Body of pancreas (tissue), 4 donors: ENCODE results near the gene CELA2A. TPM values are rescaled to one million over a fixed set of nuclear protein-coding genes. Genes with fewer than 3 reads are reported as not detected.
"Not testable (repeated sequence)": the region's sequence is repeated elsewhere in the genome, so short reads cannot be mapped to it uniquely, and the experiment has no call there.

Experiments
- ATAC-seq: fragments of 150-250 bp; one replicate; pipeline ENCODE4 v1.9.1; 2016
- DNase-seq, 4 donors: peaks; one replicate each; pipeline ENCODE4 v3.0.0-alpha.2; 2019
- H3K27ac ChIP-seq, 4 donors: fragments of 200-600 bp; sonication (generic); 1 replicate in 3 of 4; 2 replicates in 1 of 4; pipeline versions ENCODE4 v1.5.1 to v1.6.1; 2016 to 2019; ENCODE audit warnings: mild to moderate bottlenecking in 1 of 4, mixed read lengths in 1 of 4, moderate library complexity in 1 of 4
- H3K27me3 ChIP-seq, 2 donors: fragments of 200-600 bp; sonication (generic); one replicate each; pipeline ENCODE4 v1.6.0; 2016; ENCODE audit warnings: mild to moderate bottlenecking in 1 of 2
- H3K36me3 ChIP-seq, 2 donors: fragments of 200-600 bp; sonication (generic); replicated peaks in 1 of 2; 2 replicates each; pipeline ENCODE4 v1.5.1; 2016; ENCODE audit warnings: low read depth in 2 of 2; ENCODE audit not compliant: insufficient read depth in 1 of 2
- H3K4me1 ChIP-seq: fragments of 200-600 bp; sonication (generic); one replicate; pipeline ENCODE4 v1.6.0; 2016
- H3K4me3 ChIP-seq, 2 donors: fragments of 200-600 bp; sonication (generic); 1 replicate in 1 of 2; 2 replicates in 1 of 2; pipeline ENCODE4 v1.5.1; 2016 to 2019
- H3K9me3 ChIP-seq, 3 donors: fragments of 200-600 bp; sonication (generic); 1 replicate in 2 of 3; 2 replicates in 1 of 3; pipeline ENCODE4 v1.5.1; 2016
- CTCF ChIP-seq, 7 experiments: fragments of 450-650 bp in 4 of 7; fragments of 200-600 bp in 3 of 7; sonication (generic) in 3 of 7; IDR thresholded peaks; one replicate each; pipeline ENCODE4 v1.5.1; 2016 to 2019; ENCODE audit warnings: antibody characterized with exemption in 7 of 7
- POLR2A ChIP-seq, 3 donors: fragments of 450-650 bp; IDR thresholded peaks; one replicate each; pipeline ENCODE4 v1.6.1; 2016; ENCODE audit warnings: antibody characterized with exemption in 3 of 3, mild to moderate bottlenecking in 2 of 3
- WGBS, 2 donors: methylation state at CpG; one replicate each; pipeline ENCODE4 v1.1.5; 2017; 5-methylcytosine and 5-hydroxymethylcytosine counted together
- intact Hi-C: fragments of 100-400 bp; cut with DNase I; formaldehyde crosslinking; loops from one replicate; pipeline ENCODE4 v1.15.1; 2023
- total RNA-seq, 2 donors: library from RNA; depleted of rRNA; stranded (reverse); fragments of >200 nt; gene quantifications; one replicate each; pipeline ENCODE4 v1.1.0, GENCODE V29; 2016

CELA2A gene
- total RNA-seq, 2 donors from 2014 or later = 4,384 to 21,046 TPM

- no peak overlapping the region for H3K4me3 ChIP-seq
- ATAC-seq (no peak), DNase-seq (no peak)
- no peaks in the 10 kb centered on the region for H3K9me3 ChIP-seq
- no peaks in the 10 kb centered on the region for H3K36me3 ChIP-seq
- peaks cover 27% of the 10 kb centered on the region for H3K4me1 ChIP-seq
- no peaks in the 10 kb centered on the region for H3K27me3 ChIP-seq
- no peak for TF ChIP-seq POLR2A (IDR thresholded peaks at IDR 0.05)
- TF ChIP-seq CTCF (IDR thresholded peaks at IDR 0.05) = no peak
- intact Hi-C loops = loop anchor here (10.0 kb wide), 1 partner anchor 178 kb away; no protein-coding TSS in a partner anchor
- WGBS, 2 donors = 70 to 74% methylated on average over 4 of the region's 4 CpGs
- H3K27ac ChIP-seq = no peak overlapping the region
Observed at GRCh38 chr1:15513192-15513591, 56.7 kb downstream of the CELA2A start.

- Histone ChIP-seq H3K4me3 (no peak overlapping the region), H3K9me3 (no peaks in the 10 kb centered on the region), H3K27ac (no peak overlapping the region), H3K27me3 (no peaks in the 10 kb centered on the region), H3K36me3 (no peaks in the 10 kb centered on the region), H3K4me1 (peaks cover 23% of the 10 kb centered on the region)
- ATAC-seq (no peak), DNase-seq (no peak)
- TF ChIP-seq POLR2A (IDR thresholded peaks at IDR 0.05) = no peak
- TF ChIP-seq CTCF (IDR thresholded peaks at IDR 0.05) = no peak
- WGBS, 2 donors = 88 to 89% methylated on average over 3 of the region's 3 CpGs
- intact Hi-C loops = loop anchor here (10.0 kb wide), 1 partner anchor 179 kb away; no protein-coding TSS in a partner anchor
Observed at GRCh38 chr1:15513919-15514318, 57.4 kb downstream of the CELA2A start.

- H3K36me3 ChIP-seq, H3K4me3 ChIP-seq, DNase-seq, H3K9me3 ChIP-seq, H3K27me3 ChIP-seq, H3K27ac ChIP-seq, ATAC-seq: not testable (repeated sequence)
- WGBS, 2 donors = 80 to 90% methylated on average over 5 of the region's 5 CpGs
- peaks cover 16% of the 10 kb centered on the region for H3K4me1 ChIP-seq
- intact Hi-C loops = loop anchor here (10.0 kb wide), 1 partner anchor 180 kb away; no protein-coding TSS in a partner anchor
Observed at GRCh38 chr1:15514557-15514956, 58.0 kb downstream of the CELA2A start.

- no peaks in the 10 kb centered on the region for H3K9me3 ChIP-seq
- 57 to 80% methylated on average over 2 of the region's 2 CpGs for WGBS, 2 donors
- no peak for ATAC-seq
- TF ChIP-seq CTCF (IDR thresholded peaks at IDR 0.05) (no peak), POLR2A (IDR thresholded peaks at IDR 0.05) (no peak)
- H3K27ac ChIP-seq = no peak overlapping the region
- no peaks in the 10 kb centered on the region for H3K27me3 ChIP-seq
- peaks cover 12% of the 10 kb centered on the region for H3K4me1 ChIP-seq
- no peak overlapping the region for H3K4me3 ChIP-seq
- DNase-seq = no peak
- no peaks in the 10 kb centered on the region for H3K36me3 ChIP-seq
- intact Hi-C loops = loop anchor here (10.0 kb wide), 1 partner anchor 180 kb away; no protein-coding TSS in a partner anchor
Observed at GRCh38 chr1:15515022-15515663, 58.6 kb downstream of the CELA2A start.

- no peak overlapping the region for H3K4me3 ChIP-seq
- no peaks in the 10 kb centered on the region for H3K36me3 ChIP-seq
- no peaks in the 10 kb centered on the region for H3K27me3 ChIP-seq
- DNase-seq (no peak), ATAC-seq (no peak)
- peaks cover 7% of the 10 kb centered on the region for H3K4me1 ChIP-seq
- 85 to 92% methylated on average over 3 of the region's 3 CpGs for WGBS, 2 donors
- intact Hi-C loops = loop anchor here (10.0 kb wide), 1 partner anchor 185 kb away; no protein-coding TSS in a partner anchor
- H3K27ac ChIP-seq = no peak overlapping the region
- no peaks in the 10 kb centered on the region for H3K9me3 ChIP-seq
- TF ChIP-seq POLR2A (IDR thresholded peaks at IDR 0.05) (no peak), CTCF (IDR thresholded peaks at IDR 0.05) (no peak)
Observed at GRCh38 chr1:15519625-15520024, 63.1 kb downstream of the CELA2A start.

- peaks cover 19% of the 10 kb centered on the region for H3K4me1 ChIP-seq
- H3K9me3 ChIP-seq, H3K27me3 ChIP-seq, DNase-seq, intact Hi-C loops, ATAC-seq, H3K27ac ChIP-seq, H3K4me3 ChIP-seq, H3K36me3 ChIP-seq: not testable (repeated sequence)
- 93% methylated on average over 15 to 16 of the region's 17 CpGs for WGBS, 2 donors
Observed at GRCh38 chr1:15521206-15521906, 64.8 kb downstream of the CELA2A start.
